Smooth muscle cell (in vitro differentiated cells): ENCODE measurements around the gene BRD4. TPM values are rescaled to one million over a fixed set of nuclear protein-coding genes. Genes with fewer than 3 reads are reported as not detected.

ENCODE experiments used
- DNase-seq: peaks from one replicate; lab custom pipeline; 2025; ENCODE audit not compliant: unreplicated experiment; lab: John Stamatoyannopoulos, UW
- H2AFZ ChIP-seq: fragments of 200-600 bp; sonication (generic); 2 replicates; pipeline ENCODE4 v1.6.0; 2016; ENCODE audit warnings: antibody characterized with exemption, low read depth, mild to moderate bottlenecking
- H3F3A ChIP-seq: fragments of 200-600 bp; sonication (generic); 2 replicates; pipeline ENCODE4 v1.6.0; 2017; ENCODE audit warnings: antibody characterized with exemption, low read depth
- H3K27ac ChIP-seq: fragments of 200-600 bp; sonication (generic); 2 replicates; pipeline ENCODE4 v1.5.1; 2016; ENCODE audit warnings: low read depth, mild to moderate bottlenecking
- H3K27me3 ChIP-seq: fragments of 200-600 bp; sonication (generic); 2 replicates; pipeline ENCODE4 v1.6.1; 2016; ENCODE audit warnings: low read depth, mild to moderate bottlenecking
- H3K36me3 ChIP-seq: fragments of 200-600 bp; sonication (generic); 2 replicates; pipeline ENCODE4 v1.5.1; 2016; ENCODE audit warnings: low read depth
- H3K4me1 ChIP-seq: fragments of 200-600 bp; sonication (generic); 2 replicates; pipeline ENCODE4 v1.5.1; 2016; ENCODE audit warnings: low read depth
- H3K4me2 ChIP-seq: fragments of 200-600 bp; sonication (generic); 2 replicates; pipeline ENCODE4 v1.6.0; 2016; ENCODE audit warnings: mild to moderate bottlenecking
- H3K4me3 ChIP-seq: fragments of 200-600 bp; sonication (generic); 2 replicates; pipeline ENCODE4 v1.5.1; 2016; ENCODE audit warnings: mild to moderate bottlenecking
- H3K79me2 ChIP-seq: fragments of 200-600 bp; sonication (generic); 2 replicates; pipeline ENCODE4 v1.6.0; 2016; ENCODE audit warnings: low read depth, mild to moderate bottlenecking
- H3K9ac ChIP-seq: fragments of 200-600 bp; sonication (generic); 2 replicates; pipeline ENCODE4 v1.6.0; 2016; ENCODE audit warnings: low read depth
- H3K9me3 ChIP-seq: fragments of 200-600 bp; sonication (generic); replicated peaks from 2 replicates; pipeline ENCODE4 v1.5.1; 2016; ENCODE audit warnings: low read depth
- H4K20me1 ChIP-seq: fragments of 200-600 bp; sonication (generic); 2 replicates; pipeline ENCODE4 v1.6.0; 2016; ENCODE audit warnings: low read depth
- CTCF ChIP-seq: fragments of 200-600 bp; sonication (generic); IDR thresholded peaks from 2 replicates; pipeline ENCODE4 v1.5.1; 2017; ENCODE audit warnings: borderline replicate concordance, mild to moderate bottlenecking, antibody characterized with exemption; ENCODE audit not compliant: insufficient read depth, poor library complexity, severe bottlenecking
- WGBS: methylation state at CpG from one replicate; pipeline ENCODE4 v1.1.7; 2016; ENCODE audit warnings: low lambda C conversion rate; 5-methylcytosine and 5-hydroxymethylcytosine counted together
- polyA plus RNA-seq: library from polyadenylated mRNA; unstranded; fragments of >200 nt; fragmentation: Nextera tagmentation; extraction: Ambion mirVana; gene quantifications from 2 replicates; pipeline ENCODE4 v1.2.1, GENCODE V29; 2016
- total RNA-seq: library from RNA; depleted of rRNA; stranded (reverse); fragments of >200 nt; gene quantifications from 2 replicates; pipeline ENCODE4 v1.2.3, GENCODE V29; 2014

BRD4 gene
- total and polyA plus RNA-seq, 2 experiments from 2014 or later, result 24.1 to 102 TPM

DNA sequence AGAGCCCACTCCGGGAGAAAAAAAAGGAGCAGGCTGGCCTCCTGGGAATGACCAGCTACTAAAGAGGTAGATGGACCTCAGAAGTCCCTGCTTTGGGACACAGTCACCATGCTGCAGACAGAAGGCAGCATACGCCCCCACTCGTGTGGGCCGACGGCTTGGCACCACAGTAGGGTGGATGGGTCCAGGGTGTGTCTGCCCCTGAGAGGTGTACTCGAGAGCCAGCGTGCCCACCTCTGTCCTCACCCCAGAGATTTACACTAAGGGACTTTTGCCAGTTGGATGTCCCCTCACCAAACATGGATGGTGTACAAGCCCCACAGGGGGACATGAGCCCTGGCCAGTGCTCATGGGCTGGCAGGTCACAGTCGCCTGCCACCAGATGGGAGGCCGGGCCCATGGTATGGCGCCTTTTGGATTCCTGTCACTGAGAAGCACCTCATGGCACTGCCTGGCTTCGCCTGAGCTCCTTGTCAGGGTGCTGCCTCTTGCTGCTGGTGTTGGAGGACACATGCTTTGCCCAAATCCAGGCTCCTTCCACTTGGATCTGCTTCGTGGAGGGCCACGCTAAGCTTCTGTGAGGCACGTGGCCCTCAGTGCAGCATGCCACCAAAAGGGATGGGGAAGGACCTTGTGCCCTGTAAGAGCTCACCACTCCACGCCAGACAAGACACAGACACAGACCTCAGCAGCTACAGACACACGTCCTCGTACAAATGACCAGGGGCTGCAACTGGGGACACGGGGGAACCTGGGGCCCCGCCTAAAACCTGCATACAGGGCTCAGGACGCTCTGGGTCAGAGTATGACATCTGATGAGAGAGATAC is 86.8 kb downstream of the BRD4 start:
- Histone ChIP-seq H3K4me2 (no peak overlapping the region), H3K27ac (no peak overlapping the region), H3K36me3 (no peaks in the 10 kb centered on the region), H3K9me3 (no peaks in the 10 kb centered on the region), H2AFZ (no peak overlapping the region), H3K79me2 (peaks cover 45% of the 10 kb centered on the region), H3K9ac (no peak overlapping the region), H3K27me3 (no peaks in the 10 kb centered on the region), H3K4me3 (no peak overlapping the region), H3K4me1 (peaks cover 7% of the 10 kb centered on the region), H4K20me1 (peaks cover 91% of the 10 kb centered on the region), H3F3A (peaks cover 16% of the 10 kb centered on the region)
- 93% methylated on average over 20 of the region's 20 CpGs for WGBS
- no peak for DNase-seq
- no peak for TF ChIP-seq CTCF

DNA sequence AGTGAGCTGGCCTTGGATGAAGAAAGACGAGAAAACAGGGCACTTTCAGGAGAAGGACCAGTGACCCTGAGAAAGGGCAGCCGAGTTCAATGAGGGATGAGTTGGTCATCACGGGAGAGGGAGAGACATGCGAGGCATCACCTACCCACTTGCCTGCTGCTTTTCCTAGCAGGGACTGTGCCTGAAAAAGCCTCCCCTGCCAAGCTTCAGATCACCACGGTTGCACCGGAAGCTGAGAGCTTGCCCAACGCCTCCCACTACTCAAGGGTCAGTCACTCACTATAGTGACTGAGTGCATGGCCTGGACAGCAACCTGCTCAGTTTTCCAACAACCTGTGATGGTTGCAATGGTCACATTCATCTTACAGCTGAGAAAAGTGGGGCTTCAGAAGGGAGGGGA is 87.5 kb downstream of the BRD4 start:
- no peak for DNase-seq
- no peak overlapping the region for H3K9ac ChIP-seq
- no peaks in the 10 kb centered on the region for H3K9me3 ChIP-seq
- no peak for TF ChIP-seq CTCF
- peaks cover 7% of the 10 kb centered on the region for H3K4me1 ChIP-seq
- no peak overlapping the region for H2AFZ ChIP-seq
- H3K36me3 ChIP-seq, result no peaks in the 10 kb centered on the region
- H4K20me1 ChIP-seq, result peaks cover 91% of the 10 kb centered on the region
- H3K4me2 ChIP-seq, result no peak overlapping the region
- WGBS, result 93% methylated on average over 6 of the region's 7 CpGs
- no peak overlapping the region for H3K27ac ChIP-seq
- H3K79me2 ChIP-seq, result peaks cover 45% of the 10 kb centered on the region
- peaks cover 16% of the 10 kb centered on the region for H3F3A ChIP-seq
- H3K4me3 ChIP-seq, result no peak overlapping the region
- H3K27me3 ChIP-seq, result no peaks in the 10 kb centered on the region

DNA sequence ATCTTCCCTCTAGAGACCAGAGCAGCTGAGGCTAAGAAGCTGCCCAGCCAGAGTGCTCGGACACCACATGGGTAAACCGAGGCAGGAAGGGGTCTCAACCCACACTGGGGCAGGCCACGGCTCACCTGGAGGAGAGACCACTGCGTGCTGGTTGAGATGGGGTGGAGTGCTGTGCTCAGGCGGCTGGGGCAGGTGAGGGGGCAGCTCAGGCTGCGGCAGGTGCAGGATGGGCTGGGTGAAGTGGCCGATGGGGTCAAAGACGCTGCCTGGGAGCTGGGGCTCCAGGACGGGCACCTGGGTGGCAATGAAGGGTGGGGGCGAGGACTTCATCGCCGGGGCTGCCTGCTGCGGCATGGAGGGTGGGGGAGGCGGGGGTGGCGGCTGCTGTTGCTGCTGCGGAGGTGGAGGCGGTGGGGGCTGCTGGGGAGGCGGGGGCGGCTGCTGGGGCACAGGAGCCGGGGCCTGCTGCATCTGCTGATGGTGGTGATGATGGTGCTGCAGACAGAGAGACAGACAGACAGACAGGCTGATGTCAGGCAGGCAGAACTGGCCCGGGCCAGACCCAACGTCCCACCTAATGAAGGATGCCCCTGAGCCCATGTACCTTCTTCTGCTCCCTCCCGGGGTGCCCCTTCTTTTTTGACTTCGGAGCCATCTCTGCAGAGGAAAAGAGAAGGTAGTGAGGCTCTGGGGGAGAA is 88.1 kb downstream of the BRD4 start:
- Histone ChIP-seq H3K9me3 (no peaks in the 10 kb centered on the region), H3K27ac (no peak overlapping the region), H3K9ac (no peak overlapping the region), H2AFZ (no peak overlapping the region), H4K20me1 (peaks cover 87% of the 10 kb centered on the region), H3F3A (peaks cover 11% of the 10 kb centered on the region), H3K79me2 (peaks cover 45% of the 10 kb centered on the region), H3K4me1 (peaks cover 1% of the 10 kb centered on the region), H3K4me2 (no peak overlapping the region), H3K36me3 (no peaks in the 10 kb centered on the region), H3K4me3 (no peak overlapping the region), H3K27me3 (no peaks in the 10 kb centered on the region)
- DNase-seq, result no peak
- WGBS, result 96% methylated on average over 10 of the region's 24 CpGs
- no peak for TF ChIP-seq CTCF
